ENCODE data around the gene PHACTR4. TPM values are rescaled to one million over a fixed set of nuclear protein-coding genes. Genes with fewer than 3 reads are reported as not detected.

The PHACTR4 gene
- total and polyA plus RNA-seq, 2 donors (not counting 3 experiments of a cell fraction or from before 2014, with no cell fraction given) = 25.4 to 61.0 TPM

GRCh38 chr1:28510273-28510969 lies 140.9 kb downstream of the PHACTR4 start:
- FAIRE-seq (peak; percentile 59), DNase-seq (ENCODE audit: low read depth, low spot score) (peak; percentile 52)
- Histone ChIP-seq H2AFZ (ENCODE audit: low read depth, low read length) (no peak overlapping the region), H3K4me1 (ENCODE audit: control insufficient read depth, extremely low read depth, insufficient read depth, low read length) (peaks cover 34% of the 10 kb centered on the region), H3K27ac (ENCODE audit: insufficient read depth, low read depth, low read length) (peak overlapping the region; percentile 78), H3K27me3 (ENCODE audit: control insufficient read depth in 2 of 2, insufficient read depth in 2 of 2, low read length in 2 of 2) (no peaks in the 10 kb centered on the region), H4K20me1 (replicated peaks; ENCODE audit: control insufficient read depth, extremely low read depth, insufficient read depth, low read length) (peaks cover 2% of the 10 kb centered on the region), H3K79me2 (ENCODE audit: control insufficient read depth, insufficient read depth, low read length) (peaks cover 55% of the 10 kb centered on the region), H3K4me2 (ENCODE audit: insufficient read depth, low read length) (peak overlapping the region; percentile 100), H3K36me3 (ENCODE audit: control insufficient read depth in 2 of 2, extremely low read depth in 1 of 2, insufficient read depth in 2 of 2, low read length in 2 of 2) (peaks cover 31 to 33% of the 10 kb centered on the region in 2 experiments), H3K9ac (replicated peaks; ENCODE audit: extremely low read depth, insufficient read depth, low read length) (peak overlapping the region; percentile 99), H3K9me3 (replicated peaks; ENCODE audit: control insufficient read depth, insufficient read depth, low read length) (no peaks in the 10 kb centered on the region), H3K4me3 (replicated peaks in 1 of 3; ENCODE audit: insufficient read depth in 1 of 3, low read depth in 1 of 3, low read length in 3 of 3) (peak overlapping the region in 2 of 3 experiments; percentile 58 to 100), H3K9me1 (replicated peaks; ENCODE audit: control insufficient read depth, extremely low read depth, insufficient read depth, low read length) (no peaks in the 10 kb centered on the region)
- POLR2A ChIA-PET = interaction anchor here (0.7 to 2.1 kb wide), 2 partner anchors 73 to 261 kb away, joined by 3 to 5 read pairs; no protein-coding TSS in a partner anchor
- dilution Hi-C loops (cut with MboI; ENCODE audit: extremely low pct_ligation_motif_present, low sequenced_read_pairs) (no loop called here), intact Hi-C loops (cut with micrococcal nuclease) (no loop called here)
- CTCF ChIA-PET = interaction anchor here (0.6 to 2.8 kb wide), 5 partner anchors 8 to 367 kb away, joined by 3 to 9 read pairs (median 4); no protein-coding TSS in a partner anchor
- BruUV-seq (replicated peaks) = no TSS peak
- TF ChIP-seq FOS (IDR thresholded peaks at IDR 0.05; ENCODE audit: borderline replicate concordance, insufficient read depth, low read length) (peak; percentile 41), POLR2AphosphoS5 (IDR thresholded peaks at IDR 0.05; ENCODE audit: insufficient read depth, low read depth, low read length) (peak; percentile 96), MYC (IDR thresholded peaks at IDR 0.05; ENCODE audit: low read depth, low read length) (no peak), POLR2A (IDR thresholded peaks at IDR 0.05; ENCODE audit: low read depth, low read length) (peak; percentile 98), CTCF (IDR thresholded peaks at IDR 0.05; ENCODE audit: extremely low read depth in 1 of 2, insufficient read depth in 1 of 2, low read depth in 1 of 2, low read length in 2 of 2) (no peak), MAX (IDR thresholded peaks at IDR 0.05; ENCODE audit: insufficient read depth, insufficient read length) (no peak), JUN (IDR thresholded peaks at IDR 0.05; ENCODE audit: borderline replicate concordance, insufficient read depth, insufficient read length, low read depth) (peak; percentile 15)

Data from endothelial cell of umbilical vein (primary cell).